K562 (cell line): ENCODE data around the gene FOSL1. TPM values are rescaled to one million over a fixed set of nuclear protein-coding genes. Genes with fewer than 3 reads are reported as not detected.

Experiments
- CCNT2 ChIP-seq: IDR thresholded peaks from 2 replicates; pipeline ENCODE4 v1.6.1; 2011; ENCODE audit warnings: borderline replicate concordance, low read depth, mild to moderate bottlenecking, moderate library complexity, mixed read lengths, low read length; ENCODE audit not compliant: insufficient read length; ENCODE audit errors: extremely low read depth
- E2F6 ChIP-seq, 2 experiments: IDR thresholded peaks; 2 replicates each; pipeline ENCODE4 v1.6.1; 2011; ENCODE audit warnings: borderline replicate concordance in 1 of 2, control low read depth in 1 of 2, low read depth in 1 of 2, low read length in 1 of 2, mild to moderate bottlenecking in 1 of 2, mixed read lengths in 1 of 2, moderate library complexity in 1 of 2; ENCODE audit not compliant: insufficient read depth in 1 of 2, insufficient read length in 1 of 2, poor library complexity in 1 of 2, severe bottlenecking in 1 of 2; ENCODE audit errors: extremely low read depth in 1 of 2
- LCOR ChIP-seq: sonication (generic); formaldehyde crosslinking; IDR thresholded peaks from 2 replicates; pipeline ENCODE4 v1.8.0; 2022; ENCODE audit warnings: mild to moderate bottlenecking, missing genetic modification reagents
- MCM3 ChIP-seq: fragments of 450-650 bp; IDR thresholded peaks from 2 replicates; pipeline ENCODE4 v1.6.1; 2016
- PHF21A ChIP-seq: fragments of 450-650 bp; IDR thresholded peaks from 2 replicates; pipeline ENCODE4 v1.6.1; 2017; ENCODE audit warnings: low read depth, borderline replicate concordance
- SUPT5H ChIP-seq: fragments of 450-650 bp; IDR thresholded peaks from 2 replicates; pipeline ENCODE4 v1.6.1; 2016
- TCFL5 ChIP-seq: fragments of 250-450 bp; sonication (Bioruptor Pico); conservative IDR thresholded peaks from 2 replicates; pipeline ENCODE4 v1.6.1; 2021; ENCODE audit warnings: mild to moderate bottlenecking, moderate library complexity, matching md5 sums
- TEAD4 ChIP-seq, 2 experiments: sonication (generic) in 1 of 2; formaldehyde crosslinking in 1 of 2; IDR thresholded peaks; 2 replicates each; pipeline versions ENCODE4 v1.6.1 to v1.8.0; 2012 to 2022; ENCODE audit warnings: borderline replicate concordance in 1 of 2, inconsistent platforms in 1 of 2, low read length in 1 of 2, mild to moderate bottlenecking in 1 of 2, missing genetic modification reagents in 1 of 2
- ZMIZ1 ChIP-seq, 2 experiments: fragments of 150-350 bp in 1 of 2; IDR thresholded peaks; 2 replicates each; pipeline ENCODE4 v1.6.1; 2012 to 2016; ENCODE audit warnings: low read depth in 2 of 2, low read length in 2 of 2, mild to moderate bottlenecking in 1 of 2, moderate library complexity in 1 of 2
- ZNF407 ChIP-seq: fragments of 450-650 bp; IDR thresholded peaks from 2 replicates; pipeline ENCODE4 v1.6.1; 2016; ENCODE audit warnings: low read depth
- ZNF431 ChIP-seq: sonication (generic); formaldehyde crosslinking; IDR thresholded peaks from 2 replicates; pipeline ENCODE4 v1.8.0; 2022; ENCODE audit warnings: mild to moderate bottlenecking, missing genetic modification reagents
- ZNF589 ChIP-seq: fragments of 200-800 bp; sonication (Bioruptor generic); IDR thresholded peaks from 2 replicates; pipeline ENCODE4 v1.6.1; 2016; ENCODE audit warnings: low read depth, missing genetic modification characterization, missing compliant biosample characterization
- ZNF696 ChIP-seq: fragments of 250-450 bp; sonication (Bioruptor Pico); conservative IDR thresholded peaks from 2 replicates; pipeline ENCODE4 v1.4.0; 2020; ENCODE audit warnings: mild to moderate bottlenecking, moderate library complexity
- polyA plus RNA-seq, 8 experiments: library from polyadenylated mRNA; depleted of rRNA in 4 of 8; stranded (reverse) in 5 of 8; unstranded in 3 of 8; fragments of >200 nt; fragmentation: Nextera tagmentation in 2 of 8; fragmentation: Illumina TruSeq in 1 of 8; extraction: Ambion mirVana in 2 of 8; extraction: Trizol in 1 of 8; gene quantifications; 2 replicates each; pipeline versions ENCODE4 v1.2.1 to v1.2.3, GENCODE V29; 2011 to 2014; ENCODE audit warnings: inconsistent platforms in 1 of 8, missing spikeins in 1 of 8
- total RNA-seq, 7 experiments: library from RNA; depleted of rRNA in 6 of 7; stranded (reverse); fragments of >200 nt in 6 of 7; fragmentation: Illumina TruSeq in 2 of 7; extraction: Trizol in 2 of 7; gene quantifications; 2 replicates each; pipeline versions ENCODE4 v1.2.1 to v1.2.3, GENCODE V29; 2011 to 2021; ENCODE audit warnings: low replicate concordance in 1 of 7

Gene FOSL1
- total and polyA plus RNA-seq, 9 of the 15 experiments (the other 6 are each of a cell fraction or from before 2014, with no cell fraction given): 3.5 to 39.6 (median 10.0) TPM

GRCh38 chr11:65852508-65853245 lies 47.5 kb downstream of the FOSL1 start (continued):
- TF ChIP-seq E2F6 (IDR thresholded peaks at IDR 0.05; ENCODE audit: borderline replicate concordance in 1 of 2, extremely low read depth in 1 of 2, insufficient read depth in 1 of 2, insufficient read length in 1 of 2, low read depth in 1 of 2, low read length in 1 of 2, poor library complexity in 1 of 2, severe bottlenecking in 1 of 2): no peak
- peak; percentile 15 for TF ChIP-seq CCNT2
- no peak for TF ChIP-seq TEAD4 (IDR thresholded peaks at IDR 0.05; ENCODE audit: low read length)
- 0 out of 2 replicates have a peak, but pooled peaks have one; percentile 57 for TF ChIP-seq TEAD4 (CRISPR knock-in tag; IDR thresholded peaks at IDR 0.05; ENCODE audit: borderline replicate concordance)
- TF ChIP-seq LCOR (CRISPR knock-in tag): peak; percentile 26; the same call in 1 of the 2 replicates
- TF ChIP-seq TCFL5 (CRISPR knock-in tag): no peak
- TF ChIP-seq ZMIZ1 (IDR thresholded peaks at IDR 0.05; ENCODE audit: low read depth in 2 of 2, low read length in 2 of 2): no peak
- TF ChIP-seq ZNF407: no peak
- TF ChIP-seq ZNF696 (CRISPR knock-in tag): no peak
- no peak for TF ChIP-seq ZNF589 (CRISPR knock-in tag)
- TF ChIP-seq ZNF431 (CRISPR knock-in tag): no peak
- peak; percentile 2; the same call in 1 of the 2 replicates for TF ChIP-seq SUPT5H
- TF ChIP-seq PHF21A: no peak
- TF ChIP-seq MCM3: no peak
